Amygdala (tissue), 56 donors: ENCODE measurements around the gene HMCN2.
"Not testable (repeated sequence)": the region's sequence is repeated elsewhere in the genome, so short reads cannot be mapped to it uniquely, and the experiment has no call there.

Experiments
- DNase-seq, 56 donors: peaks; one replicate each; lab custom pipeline; 2025; lab: John Stamatoyannopoulos, UW

The HMCN2 gene

GRCh38 chr9:130327070-130327780, 61.7 kb downstream of the HMCN2 start:
- DNase-seq: no peak

GRCh38 chr9:130327781-130328348, 62.3 kb downstream of the HMCN2 start:
- no peak for DNase-seq

- no peak for DNase-seq
These were observed 62.8 kb downstream of the HMCN2 start for GRCh38 chr9:130328349-130328801.

GRCh38 chr9:130329061-130329460, 63.5 kb downstream of the HMCN2 start:
- DNase-seq: no peak

- DNase-seq: no peak
These were observed 64.8 kb downstream of the HMCN2 start for GRCh38 chr9:130330202-130330862.

GRCh38 chr9:130331061-130331460, 65.5 kb downstream of the HMCN2 start:
- no peak for DNase-seq

GRCh38 chr9:130331573-130331972, 66.0 kb downstream of the HMCN2 start:
- DNase-seq: no peak

GRCh38 chr9:130332384-130332926, 66.9 kb downstream of the HMCN2 start:
- DNase-seq: no peak

GRCh38 chr9:130333041-130333711, 67.6 kb downstream of the HMCN2 start:
- DNase-seq: no peak

- DNase-seq: no peak
These were observed 68.1 kb downstream of the HMCN2 start for GRCh38 chr9:130333712-130334062.

- no peak for DNase-seq
These were observed 69.4 kb downstream of the HMCN2 start for GRCh38 chr9:130334915-130335314.

- DNase-seq: no peak
These were observed 70.6 kb downstream of the HMCN2 start for GRCh38 chr9:130336027-130336610.

GRCh38 chr9:130336885-130337284, 71.3 kb downstream of the HMCN2 start:
- DNase-seq: no peak

GRCh38 chr9:130337318-130337717, 71.8 kb downstream of the HMCN2 start:
- no peak for DNase-seq

- DNase-seq: no peak
These were observed 72.3 kb downstream of the HMCN2 start for GRCh38 chr9:130337784-130338380.

- not testable (repeated sequence) for DNase-seq
These were observed 73.3 kb downstream of the HMCN2 start for GRCh38 chr9:130338891-130339290.

- DNase-seq: no peak
These were observed 73.7 kb downstream of the HMCN2 start for GRCh38 chr9:130339306-130339705.

- DNase-seq: no peak
These were observed 74.5 kb downstream of the HMCN2 start for GRCh38 chr9:130340011-130340410.

- DNase-seq: not testable (repeated sequence)
These were observed 75.0 kb downstream of the HMCN2 start for GRCh38 chr9:130340557-130340956.

GRCh38 chr9:130341128-130341527, 75.6 kb downstream of the HMCN2 start:
- DNase-seq: no peak
